Nephron (organoid): ENCODE measurements around the gene TCF12.
A peak's percentile ranks its signal among the peaks of the same experiment; 100 is the strongest.

Source experiments
- H3K27ac Mint-ChIP-seq, 3 experiments: 2 replicates each; pipeline ENCODE4 v1.8.0; 2020; ENCODE audit warnings: mixed read lengths in 3 of 3, mild to moderate bottlenecking in 2 of 3, moderate library complexity in 1 of 3
- H3K27me3 Mint-ChIP-seq: 2 replicates; pipeline ENCODE4 v1.8.0; 2021; ENCODE audit warnings: low read depth, mild to moderate bottlenecking, moderate library complexity, mixed read lengths
- H3K36me3 Mint-ChIP-seq: 2 replicates; pipeline ENCODE4 v1.8.0; 2020; ENCODE audit warnings: low read depth, mixed read lengths
- H3K4me1 Mint-ChIP-seq: 2 replicates; pipeline ENCODE4 v1.8.0; 2020; ENCODE audit warnings: mixed read lengths
- H3K4me3 Mint-ChIP-seq, 3 experiments: 2 replicates each; pipeline ENCODE4 v1.8.0; 2020; ENCODE audit warnings: mild to moderate bottlenecking in 3 of 3, mixed read lengths in 3 of 3, moderate library complexity in 2 of 3
- H3K9me3 Mint-ChIP-seq: 2 replicates; pipeline ENCODE4 v1.8.0; 2020; ENCODE audit warnings: mixed read lengths
- CTCF ChIP-seq, 3 experiments: fragments of 200-600 bp; sonication (generic); IDR thresholded peaks; one replicate each; pipeline ENCODE4 v1.5.0; 2021; ENCODE audit warnings: antibody characterized with exemption in 3 of 3; ENCODE audit not compliant: unreplicated experiment in 3 of 3

The TCF12 gene

GRCh38 chr15:57329582-57330367, 411.3 kb downstream of the TCF12 start:
- Mint-ChIP-seq H3K36me3 (no peaks in the 10 kb centered on the region), H3K27ac (no peak overlapping the region), H3K9me3 (no peaks in the 10 kb centered on the region), H3K27me3 (peaks cover 25% of the 10 kb centered on the region), H3K4me1 (peaks cover 44% of the 10 kb centered on the region), H3K4me3 (no peak overlapping the region)
- TF ChIP-seq CTCF (IDR thresholded peaks at IDR 0.05; ENCODE audit: unreplicated experiment in 3 of 3): no peak

- Mint-ChIP-seq H3K9me3 (no peaks in the 10 kb centered on the region), H3K4me1 (peaks cover 41% of the 10 kb centered on the region), H3K27ac (no peak overlapping the region), H3K4me3 (no peak overlapping the region), H3K27me3 (peaks cover 30% of the 10 kb centered on the region), H3K36me3 (no peaks in the 10 kb centered on the region)
- TF ChIP-seq CTCF (IDR thresholded peaks at IDR 0.05; ENCODE audit: unreplicated experiment in 3 of 3): no peak
Observed at GRCh38 chr15:57330619-57331340, 412.3 kb downstream of the TCF12 start.

GRCh38 chr15:57332326-57332725, 413.9 kb downstream of the TCF12 start:
- no peak for TF ChIP-seq CTCF (IDR thresholded peaks at IDR 0.05; ENCODE audit: unreplicated experiment in 3 of 3)
- Mint-ChIP-seq H3K27me3 (peaks cover 37% of the 10 kb centered on the region), H3K27ac (peak overlapping the region in 1 of 3 experiments; percentile 20), H3K36me3 (no peaks in the 10 kb centered on the region), H3K9me3 (no peaks in the 10 kb centered on the region), H3K4me1 (peaks cover 34% of the 10 kb centered on the region), H3K4me3 (no peak overlapping the region)

- no peaks in the 10 kb centered on the region for H3K36me3 Mint-ChIP-seq
- no peak for TF ChIP-seq CTCF (IDR thresholded peaks at IDR 0.05; ENCODE audit: unreplicated experiment in 3 of 3)
- H3K4me3 Mint-ChIP-seq: no peak overlapping the region
- peaks cover 40% of the 10 kb centered on the region for H3K27me3 Mint-ChIP-seq
- no peaks in the 10 kb centered on the region for H3K9me3 Mint-ChIP-seq
- no peak overlapping the region for H3K27ac Mint-ChIP-seq
- peaks cover 32% of the 10 kb centered on the region for H3K4me1 Mint-ChIP-seq
Observed at GRCh38 chr15:57333487-57333886, 415.0 kb downstream of the TCF12 start.

GRCh38 chr15:57334257-57334656, 415.8 kb downstream of the TCF12 start:
- peaks cover 42% of the 10 kb centered on the region for H3K27me3 Mint-ChIP-seq
- H3K27ac Mint-ChIP-seq: no peak overlapping the region
- H3K9me3 Mint-ChIP-seq: no peaks in the 10 kb centered on the region
- no peaks in the 10 kb centered on the region for H3K36me3 Mint-ChIP-seq
- TF ChIP-seq CTCF (IDR thresholded peaks at IDR 0.05; ENCODE audit: unreplicated experiment in 3 of 3): no peak
- peaks cover 27% of the 10 kb centered on the region for H3K4me1 Mint-ChIP-seq
- H3K4me3 Mint-ChIP-seq: no peak overlapping the region
